Measurements from ENCODE around the gene PHLPP1.

Gene PHLPP1

GRCh38 chr18:62857263-62857976, 142.1 kb downstream of the PHLPP1 start:
- no peak for DNase-seq
- peaks cover 0 to 8% (median 3%) of the 10 kb centered on the region in 4 donors for H3K4me1 ChIP-seq
- intact Hi-C loops (cut with DNase I; ENCODE audit: low total_unique reads) = no loop called here
- H3K9me3 ChIP-seq = no peaks in the 10 kb centered on the region
- no peak for TF ChIP-seq CTCF (IDR thresholded peaks at IDR 0.05)
- H3K36me3 ChIP-seq = no peaks in the 10 kb centered on the region
- H3K27ac ChIP-seq = no peak overlapping the region
- H3K4me3 ChIP-seq = no peak overlapping the region
- H3K27me3 ChIP-seq = no peaks in the 10 kb centered on the region

GRCh38 chr18:62860062-62860461, 144.7 kb downstream of the PHLPP1 start:
- intact Hi-C loops (cut with DNase I; ENCODE audit: low total_unique reads) = no loop called here
- no peak for TF ChIP-seq CTCF (IDR thresholded peaks at IDR 0.05)
- H3K9me3 ChIP-seq = no peaks in the 10 kb centered on the region
- no peaks in the 10 kb centered on the region for H3K36me3 ChIP-seq
- no peak overlapping the region for H3K27ac ChIP-seq
- H3K27me3 ChIP-seq = no peaks in the 10 kb centered on the region
- no peak for DNase-seq
- H3K4me1 ChIP-seq = peaks cover 0 to 13% (median 5%) of the 10 kb centered on the region in 4 donors
- no peak overlapping the region for H3K4me3 ChIP-seq

- no peaks in the 10 kb centered on the region for H3K27me3 ChIP-seq
- no peaks in the 10 kb centered on the region for H3K9me3 ChIP-seq
- H3K27ac ChIP-seq = no peak overlapping the region
- no peak overlapping the region for H3K4me3 ChIP-seq
- no peak for DNase-seq
- intact Hi-C loops (cut with DNase I; ENCODE audit: low total_unique reads) = no loop called here
- no peaks in the 10 kb centered on the region for H3K36me3 ChIP-seq
- H3K4me1 ChIP-seq = peaks cover 0 to 13% (median 6%) of the 10 kb centered on the region in 4 donors
- no peak for TF ChIP-seq CTCF (IDR thresholded peaks at IDR 0.05)
Observed at GRCh38 chr18:62862466-62862865, 147.1 kb downstream of the PHLPP1 start.

GRCh38 chr18:62863579-62864001, 148.2 kb downstream of the PHLPP1 start:
- no peak for TF ChIP-seq CTCF (IDR thresholded peaks at IDR 0.05)

GRCh38 chr18:62865498-62865897, 150.2 kb downstream of the PHLPP1 start:
- Histone ChIP-seq H3K36me3 (no peaks in the 10 kb centered on the region), H3K27ac (no peak overlapping the region), H3K9me3 (no peaks in the 10 kb centered on the region), H3K27me3 (no peaks in the 10 kb centered on the region), H3K4me1 (peaks cover 0 to 30% (median 9%) of the 10 kb centered on the region in 4 donors), H3K4me3 (no peak overlapping the region)
- no peak for TF ChIP-seq CTCF (IDR thresholded peaks at IDR 0.05)
- intact Hi-C loops (cut with DNase I; ENCODE audit: low total_unique reads) = no loop called here
- no peak for DNase-seq

More at GRCh38 chr18:62863579-62864001, 148.2 kb downstream of the PHLPP1 start:
- Histone ChIP-seq H3K27ac (no peak overlapping the region), H3K36me3 (no peaks in the 10 kb centered on the region), H3K27me3 (no peaks in the 10 kb centered on the region), H3K4me1 (peaks cover 0 to 14% (median 6%) of the 10 kb centered on the region in 4 donors), H3K4me3 (no peak overlapping the region), H3K9me3 (no peaks in the 10 kb centered on the region)
- intact Hi-C loops (cut with DNase I; ENCODE audit: low total_unique reads) = no loop called here
- no peak for DNase-seq
